ENCODE measurements around the gene TSC1. TPM values are rescaled to one million over a fixed set of nuclear protein-coding genes. Genes with fewer than 3 reads are reported as not detected.

Gene TSC1
- total RNA-seq, 1 donor from 2014 or later: 50.9 TPM

GRCh38 chr9:132894862-132895835 lies 49.3 kb downstream of the TSC1 start:
- Mint-ChIP-seq H3K27ac (ENCODE audit: unreplicated experiment) (no peak overlapping the region), H3K4me3 (no peak overlapping the region), H3K9me3 (no peaks in the 10 kb centered on the region), H3K4me1 (peaks cover 9% of the 10 kb centered on the region), H3K36me3 (ENCODE audit: low read depth) (peaks cover 14% of the 10 kb centered on the region), H3K27me3 (ENCODE audit: low read depth) (no peaks in the 10 kb centered on the region)
- no peak for TF ChIP-seq CTCF (conservative IDR thresholded peaks at IDR 0.05)
- no peak for DNase-seq (ENCODE audit: low read depth, low spot score)

- Mint-ChIP-seq H3K36me3 (ENCODE audit: low read depth) (peaks cover 14% of the 10 kb centered on the region), H3K27me3 (ENCODE audit: low read depth) (no peaks in the 10 kb centered on the region), H3K4me1 (peaks cover 9% of the 10 kb centered on the region), H3K9me3 (no peaks in the 10 kb centered on the region), H3K27ac (ENCODE audit: unreplicated experiment) (no peak overlapping the region), H3K4me3 (no peak overlapping the region)
- no peak for TF ChIP-seq CTCF (conservative IDR thresholded peaks at IDR 0.05)
- DNase-seq (ENCODE audit: low read depth, low spot score): no peak
Observed at GRCh38 chr9:132894346-132894745, 50.1 kb downstream of the TSC1 start.

GRCh38 chr9:132892400-132892799 lies 52.0 kb downstream of the TSC1 start:
- no peak for DNase-seq (ENCODE audit: low read depth, low spot score)
- H3K27ac Mint-ChIP-seq (ENCODE audit: unreplicated experiment): no peak overlapping the region
- TF ChIP-seq CTCF (conservative IDR thresholded peaks at IDR 0.05): no peak
- H3K4me3 Mint-ChIP-seq: no peak overlapping the region
- peaks cover 14% of the 10 kb centered on the region for H3K36me3 Mint-ChIP-seq (ENCODE audit: low read depth)
- H3K9me3 Mint-ChIP-seq: no peaks in the 10 kb centered on the region
- no peaks in the 10 kb centered on the region for H3K27me3 Mint-ChIP-seq (ENCODE audit: low read depth)
- H3K4me1 Mint-ChIP-seq: peaks cover 9% of the 10 kb centered on the region

- DNase-seq (ENCODE audit: low read depth, low spot score): no peak
- Mint-ChIP-seq H3K27ac (ENCODE audit: unreplicated experiment) (no peak overlapping the region), H3K9me3 (no peaks in the 10 kb centered on the region), H3K4me1 (no peaks in the 10 kb centered on the region), H3K4me3 (no peak overlapping the region), H3K36me3 (ENCODE audit: low read depth) (no peaks in the 10 kb centered on the region), H3K27me3 (ENCODE audit: low read depth) (no peaks in the 10 kb centered on the region)
- no peak for TF ChIP-seq CTCF (conservative IDR thresholded peaks at IDR 0.05)
Observed at GRCh38 chr9:132888151-132888550, 56.3 kb downstream of the TSC1 start.

GRCh38 chr9:132887181-132888120 lies 57.0 kb downstream of the TSC1 start:
- H3K4me3 Mint-ChIP-seq: no peak overlapping the region
- no peaks in the 10 kb centered on the region for H3K4me1 Mint-ChIP-seq

More at GRCh38 chr9:132887181-132888120, 57.0 kb downstream of the TSC1 start:
- no peaks in the 10 kb centered on the region for H3K36me3 Mint-ChIP-seq (ENCODE audit: low read depth)
- no peak overlapping the region for H3K27ac Mint-ChIP-seq (ENCODE audit: unreplicated experiment)
- TF ChIP-seq CTCF (conservative IDR thresholded peaks at IDR 0.05): no peak
- H3K9me3 Mint-ChIP-seq: no peaks in the 10 kb centered on the region
- H3K27me3 Mint-ChIP-seq (ENCODE audit: low read depth): no peaks in the 10 kb centered on the region
- DNase-seq (ENCODE audit: low read depth, low spot score): no peak

Data from neural crest cell (in vitro differentiated cells).